Endothelial cell of umbilical vein (primary cell): ENCODE measurements around the gene RASSF5. TPM values are rescaled to one million over a fixed set of nuclear protein-coding genes. Genes with fewer than 3 reads are reported as not detected.

Experiments used
- BruUV-seq: library from RNA; stranded (reverse); fragments of 400-500 nt; replicated peaks from 2 replicates; lab custom pipeline; 2021; lab: Mats Ljungman, UMichigan
- CTCF ChIA-PET: fragments of 300-600, 350-600 bp; sonication (Branson Sonifier 250); formaldehyde crosslinking; loops from one replicate; lab custom pipeline; 2021; ENCODE audit warnings: antibody characterized with exemption, inconsistent platforms; lab: Charles Lee
- POLR2A ChIA-PET: fragments of 300-600, 350-600 bp; sonication (Branson Sonifier 250); formaldehyde crosslinking; loops from one replicate; lab custom pipeline; 2021; ENCODE audit warnings: antibody characterized with exemption, inconsistent platforms; lab: Charles Lee
- DNase-seq: peaks from one replicate; pipeline ENCODE4 v3.0.0-alpha.2; 2011; ENCODE audit warnings: low read depth, low spot score
- FAIRE-seq: peaks from 2 replicates; lab custom pipeline; 2011; peaks lifted over from hg19 to GRCh38; lab: Jason Lieb, UNC
- H2AFZ ChIP-seq: 2 replicates; pipeline ENCODE4 v1.6.0; 2012; ENCODE audit warnings: low read depth, low read length, control low read depth, inconsistent platforms
- H3K27ac ChIP-seq: 2 replicates; pipeline ENCODE4 v1.5.1; 2011; ENCODE audit warnings: low read depth, mild to moderate bottlenecking, control low read depth, low read length, moderate library complexity; ENCODE audit not compliant: insufficient read depth
- H3K27me3 ChIP-seq, 2 experiments: 2 replicates each; pipeline versions ENCODE4 v1.6.0 to v1.6.1; 2011; ENCODE audit warnings: low read length in 2 of 2, mixed read lengths in 1 of 2; ENCODE audit not compliant: control insufficient read depth in 2 of 2, insufficient read depth in 2 of 2
- H3K36me3 ChIP-seq, 2 experiments: 2 replicates in 1 of 2; 3 replicates in 1 of 2; pipeline ENCODE4 v1.5.1; 2011; ENCODE audit warnings: low read length in 2 of 2, mild to moderate bottlenecking in 1 of 2, moderate library complexity in 1 of 2; ENCODE audit not compliant: control insufficient read depth in 2 of 2, insufficient read depth in 2 of 2; ENCODE audit errors: extremely low read depth in 1 of 2
- H3K4me1 ChIP-seq: 3 replicates; pipeline ENCODE4 v1.5.1; 2011; ENCODE audit warnings: mild to moderate bottlenecking, low read length; ENCODE audit not compliant: control insufficient read depth, insufficient read depth; ENCODE audit errors: extremely low read depth
- H3K4me2 ChIP-seq: 2 replicates; pipeline ENCODE4 v1.6.1; 2011; ENCODE audit warnings: low read length, control low read depth, mixed read lengths; ENCODE audit not compliant: insufficient read depth
- H3K4me3 ChIP-seq, 3 experiments: fragments of 200-600 bp in 1 of 3; sonication (generic), shearing (Covaris generic) in 1 of 3; replicated peaks in 1 of 3; 2 replicates each; pipeline ENCODE4 v1.5.1; 2011 to 2016; ENCODE audit warnings: control low read depth in 3 of 3, low read length in 3 of 3, mild to moderate bottlenecking in 2 of 3, inconsistent platforms in 1 of 3, low read depth in 1 of 3, moderate library complexity in 1 of 3; ENCODE audit not compliant: insufficient read depth in 1 of 3
- H3K79me2 ChIP-seq: 2 replicates; pipeline ENCODE4 v1.6.0; 2012; ENCODE audit warnings: low read length, inconsistent platforms; ENCODE audit not compliant: control insufficient read depth, insufficient read depth
- H3K9ac ChIP-seq: replicated peaks from 2 replicates; pipeline ENCODE3; 2011; ENCODE audit warnings: low read length, control low read depth; ENCODE audit not compliant: insufficient read depth; ENCODE audit errors: extremely low read depth
- H3K9me1 ChIP-seq: replicated peaks from 3 replicates; pipeline ENCODE4 v1.6.0; 2011; ENCODE audit warnings: mild to moderate bottlenecking, low read length; ENCODE audit not compliant: control insufficient read depth, insufficient read depth; ENCODE audit errors: extremely low read depth
- H3K9me3 ChIP-seq: replicated peaks from 2 replicates; pipeline ENCODE4 v1.5.1; 2012; ENCODE audit warnings: low read length, inconsistent platforms; ENCODE audit not compliant: control insufficient read depth, insufficient read depth
- H4K20me1 ChIP-seq: replicated peaks from 2 replicates; pipeline ENCODE3; 2011; ENCODE audit warnings: mild to moderate bottlenecking, low read length; ENCODE audit not compliant: control insufficient read depth, insufficient read depth; ENCODE audit errors: extremely low read depth
- CTCF ChIP-seq, 2 donors: IDR thresholded peaks; 1 replicate in 1 of 2; 2 replicates in 1 of 2; pipeline ENCODE4 v1.5.1; 2011; ENCODE audit warnings: low read length in 2 of 2, mild to moderate bottlenecking in 2 of 2, moderate library complexity in 2 of 2, control low read depth in 1 of 2, inconsistent platforms in 1 of 2, low read depth in 1 of 2; ENCODE audit not compliant: insufficient read depth in 1 of 2; ENCODE audit errors: extremely low read depth in 1 of 2
- EZH2 ChIP-seq: IDR thresholded peaks from 2 replicates; pipeline ENCODE4 v1.6.1; 2012; ENCODE audit warnings: borderline replicate concordance, low read depth, mild to moderate bottlenecking, moderate library complexity, low read length, inconsistent platforms; ENCODE audit not compliant: severe bottlenecking
- FOS ChIP-seq: IDR thresholded peaks from 2 replicates; pipeline ENCODE4 v1.6.1; 2011; ENCODE audit warnings: mild to moderate bottlenecking, low read length, moderate library complexity, borderline replicate concordance; ENCODE audit not compliant: insufficient read depth
- GATA2 ChIP-seq: IDR thresholded peaks from 2 replicates; pipeline ENCODE4 v1.7.0; 2011; ENCODE audit warnings: low read depth, mild to moderate bottlenecking, moderate library complexity, mixed read lengths, low read length; ENCODE audit not compliant: insufficient read length, insufficient read depth
- JUN ChIP-seq: IDR thresholded peaks from 2 replicates; pipeline ENCODE4 v1.6.1; 2011; ENCODE audit warnings: borderline replicate concordance, low read depth; ENCODE audit not compliant: insufficient read length, insufficient read depth
- MAX ChIP-seq: IDR thresholded peaks from 2 replicates; pipeline ENCODE4 v1.6.1; 2011; ENCODE audit not compliant: insufficient read depth, insufficient read length
- MYC ChIP-seq: IDR thresholded peaks from one replicate; pipeline ENCODE4 v1.6.1; 2011; ENCODE audit warnings: mild to moderate bottlenecking, low read depth, low read length
- POLR2A ChIP-seq: IDR thresholded peaks from 2 replicates; pipeline ENCODE4 v1.6.1; 2012; ENCODE audit warnings: low read depth, mild to moderate bottlenecking, control low read depth, low read length
- POLR2AphosphoS5 ChIP-seq: IDR thresholded peaks from 2 replicates; pipeline ENCODE4 v1.6.1; 2012; ENCODE audit warnings: low read depth, mild to moderate bottlenecking, control low read depth, low read length, moderate library complexity; ENCODE audit not compliant: insufficient read depth
- dilution Hi-C: fragments of 300-500 bp; cut with MboI; formaldehyde crosslinking; loops from one replicate; pipeline ENCODE4 v1.15.0; 2019; ENCODE audit warnings: low sequenced_read_pairs; ENCODE audit not compliant: extremely low pct_ligation_motif_present
- intact Hi-C: fragments of 100-400 bp; cut with micrococcal nuclease; formaldehyde crosslinking; loops from one replicate; pipeline ENCODE4 v1.10.0; 2022
- polyA plus RNA-seq, 4 experiments: library from polyadenylated mRNA; depleted of rRNA in 3 of 4; stranded (reverse) in 3 of 4; unstranded in 1 of 4; fragments of >200 nt; gene quantifications; 2 replicates each; pipeline versions ENCODE4 v1.2.1 to v1.2.3, GENCODE V29; 2011 to 2012; ENCODE audit warnings: missing spikeins in 1 of 4
- total RNA-seq: library from RNA; stranded (reverse); gene quantifications from 2 replicates; pipeline ENCODE4 v1.2.3, GENCODE V29; 2021

Gene RASSF5
- total and polyA plus RNA-seq, 2 donors (not counting 3 experiments of a cell fraction or from before 2014, with no cell fraction given), result 0.23 to 0.60 TPM

- H3K4me3 ChIP-seq, result peak overlapping the region in 1 of 3 experiments; percentile 27
- no peak for FAIRE-seq
- intact Hi-C loops (loop anchor here (1.0 kb wide), 1 partner anchor 77 kb away; no protein-coding TSS in a partner anchor), dilution Hi-C loops (no loop called here)
- H2AFZ ChIP-seq, result peak overlapping the region; percentile 1
- no peaks in the 10 kb centered on the region for H3K36me3 ChIP-seq
- TF ChIP-seq MAX (no peak), CTCF (IDR thresholded peaks at IDR 0.05; ENCODE audit: extremely low read depth in 1 of 2, insufficient read depth in 1 of 2, low read depth in 1 of 2, low read length in 2 of 2) (no peak), FOS (no peak), EZH2 (no peak), POLR2A (no peak), MYC (no peak), POLR2AphosphoS5 (no peak), GATA2 (no peak), JUN (no peak)
- POLR2A ChIA-PET, result interaction anchor here (0.6 kb wide), 1 partner anchor 14 kb away, joined by 5 read pairs; no protein-coding TSS in a partner anchor
- H3K9me3 ChIP-seq, result no peaks in the 10 kb centered on the region
- H4K20me1 ChIP-seq, result no peaks in the 10 kb centered on the region
- no peaks in the 10 kb centered on the region for H3K79me2 ChIP-seq
- BruUV-seq, result no TSS peak
- H3K27me3 ChIP-seq, result peaks cover 71 to 75% of the 10 kb centered on the region in 2 experiments
- CTCF ChIA-PET, result interaction anchor here (0.8 to 1.7 kb wide), 11 partner anchors 9 to 406 kb away, joined by 3 to 12 read pairs (median 4); no protein-coding TSS in a partner anchor
- no peak overlapping the region for H3K9ac ChIP-seq
- DNase-seq, result no peak
- no peaks in the 10 kb centered on the region for H3K4me1 ChIP-seq
- no peaks in the 10 kb centered on the region for H3K9me1 ChIP-seq
- peak overlapping the region; percentile 28 for H3K4me2 ChIP-seq
- H3K27ac ChIP-seq, result no peak overlapping the region
Measured at GRCh38 chr1:206506405-206507283, 687 bp upstream of the RASSF5 start.
